Left renal cortex interstitium (tissue), 4 donors: ENCODE measurements around the gene TLDC2. TPM values are rescaled to one million over a fixed set of nuclear protein-coding genes. Genes with fewer than 3 reads are reported as not detected.
"Not testable (repeated sequence)": the region's sequence is repeated elsewhere in the genome, so short reads cannot be mapped to it uniquely, and the experiment has no call there.

ENCODE experiments used
- DNase-seq, 4 donors: peaks; one replicate each; pipeline ENCODE4 v3.0.0-alpha.2; 2013; ENCODE audit warnings: low read depth in 4 of 4, low spot score in 2 of 4, missing footprints in 1 of 4
- polyA plus RNA-seq, 4 donors: library from polyadenylated mRNA; unstranded; fragments of 120-200 nt; gene quantifications; one replicate each; pipeline ENCODE4 v1.2.1, GENCODE V29; 2013; ENCODE audit not compliant: insufficient read length in 4 of 4

TLDC2 gene
- polyA plus RNA-seq, 4 donors: 2.6 to 5.5 (median 3.2) TPM

DNA sequence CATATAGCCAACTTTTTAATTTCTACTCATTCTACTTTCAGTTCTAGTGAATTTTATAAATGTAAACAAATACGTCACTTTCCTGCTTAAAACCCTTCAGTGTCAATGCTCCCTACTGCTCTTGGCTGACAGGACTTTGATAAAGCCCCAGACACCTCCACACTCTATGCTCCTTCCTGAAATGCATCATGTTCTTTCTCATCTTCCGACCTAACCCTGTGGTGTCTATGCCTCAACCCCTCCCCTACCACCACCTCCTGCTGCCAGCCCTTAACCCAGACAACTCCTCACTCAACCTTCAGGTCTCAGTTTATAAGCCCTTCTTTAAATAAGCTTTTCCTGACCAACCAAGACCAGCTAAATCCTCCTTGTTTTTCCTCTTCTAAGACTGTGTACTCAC is 19.1 kb downstream of the TLDC2 start:
- no peak for DNase-seq

DNA sequence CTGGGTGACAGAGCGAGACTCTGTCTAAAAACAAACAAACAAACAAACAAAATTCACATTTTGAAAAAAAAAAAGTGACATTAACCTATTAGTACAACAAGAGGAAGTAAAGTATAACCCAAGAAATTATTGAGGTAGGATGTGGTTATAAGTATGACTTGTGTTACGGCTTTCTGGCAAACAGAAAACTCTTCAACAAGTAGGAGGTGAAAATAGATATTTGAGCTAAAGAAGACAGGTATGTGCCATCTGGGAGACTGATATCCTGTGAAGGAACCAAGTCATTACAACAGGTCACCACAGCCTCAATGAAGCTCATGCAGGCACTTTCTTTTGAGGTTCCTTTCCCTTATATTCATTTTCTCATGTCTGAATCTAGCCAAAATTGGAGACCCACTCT is 28.8 kb downstream of the TLDC2 start:
- DNase-seq: no peak

- not testable (repeated sequence) for DNase-seq
Measured at GRCh38 chr20:36905566-36905965, 29.6 kb downstream of the TLDC2 start.

- not testable (repeated sequence) for DNase-seq
Measured at GRCh38 chr20:36906086-36906485, 30.1 kb downstream of the TLDC2 start.

GRCh38 chr20:36908603-36909002 is 32.7 kb downstream of the TLDC2 start:
- DNase-seq: peak in 2 of 4 donors; percentile 35 to 39

GRCh38 chr20:36916199-36916598 is 40.3 kb downstream of the TLDC2 start:
- DNase-seq: no peak

DNA sequence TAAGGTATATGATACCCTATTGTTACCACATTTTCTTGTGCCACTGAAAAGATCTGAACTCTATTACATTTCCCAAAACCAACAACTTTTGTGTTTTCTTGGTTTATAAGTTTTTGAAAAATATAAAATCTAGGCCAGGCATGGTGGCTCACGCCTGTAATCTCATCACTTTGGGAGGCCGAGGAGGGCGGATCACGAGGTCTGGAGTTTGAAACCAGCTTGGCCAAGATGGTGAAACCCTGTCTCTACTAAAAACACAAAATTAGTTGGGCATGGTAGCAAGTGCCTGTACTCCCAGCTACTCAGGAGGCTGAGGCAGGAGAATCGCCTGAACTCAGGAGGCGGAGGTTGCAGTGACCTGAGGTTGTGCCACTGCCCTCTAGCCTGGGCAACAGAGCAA is 41.3 kb downstream of the TLDC2 start:
- DNase-seq: no peak

DNA sequence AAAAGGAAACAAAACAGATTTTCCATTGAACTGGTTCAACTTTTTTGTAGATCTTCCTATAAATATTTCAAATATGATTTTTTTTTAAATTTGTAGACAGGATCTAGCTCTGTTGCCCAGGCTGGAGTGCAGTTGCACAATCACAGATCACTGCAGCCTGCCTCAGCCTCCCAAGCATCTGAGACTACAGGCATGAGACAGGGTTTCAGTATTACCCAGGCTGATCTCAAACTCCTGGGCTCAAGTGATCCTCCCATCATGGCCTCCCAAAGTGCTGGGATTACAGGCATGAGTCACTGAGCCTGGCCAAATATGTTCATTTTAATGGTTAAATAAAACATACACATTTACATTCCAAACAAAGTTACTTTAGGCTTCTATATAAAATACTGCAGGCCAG is 42.0 kb downstream of the TLDC2 start:
- no peak for DNase-seq

DNA sequence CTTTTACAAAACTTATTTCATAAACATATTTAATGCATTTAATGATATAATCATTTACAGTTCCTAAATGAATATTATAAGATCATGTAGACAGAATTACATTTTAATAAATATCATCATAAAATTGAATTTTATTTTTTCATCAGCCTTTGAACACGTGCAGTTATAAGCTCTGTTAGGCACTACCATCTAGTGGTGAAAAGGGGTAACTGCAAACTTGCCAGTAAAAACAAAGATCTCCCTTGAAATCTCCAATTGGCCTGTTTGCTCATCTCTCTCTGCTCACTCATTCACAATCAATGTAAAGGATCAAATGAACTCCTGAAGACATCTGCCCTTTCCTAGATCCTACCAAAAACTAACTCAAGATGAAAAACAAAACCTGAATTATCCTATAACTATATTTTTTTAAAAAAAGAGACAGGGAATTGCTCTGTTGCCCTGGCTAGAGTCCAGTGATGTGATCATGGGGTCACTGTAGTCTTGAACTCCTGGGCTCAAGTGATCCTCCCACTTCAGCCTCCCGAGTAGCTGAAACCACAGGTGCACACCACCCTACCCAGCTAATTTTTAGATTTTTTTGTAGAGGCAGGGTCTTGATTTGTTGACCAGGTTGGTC is 43.9 kb downstream of the TLDC2 start:
- peak in 1 of 4 donors; percentile 45 for DNase-seq

DNA sequence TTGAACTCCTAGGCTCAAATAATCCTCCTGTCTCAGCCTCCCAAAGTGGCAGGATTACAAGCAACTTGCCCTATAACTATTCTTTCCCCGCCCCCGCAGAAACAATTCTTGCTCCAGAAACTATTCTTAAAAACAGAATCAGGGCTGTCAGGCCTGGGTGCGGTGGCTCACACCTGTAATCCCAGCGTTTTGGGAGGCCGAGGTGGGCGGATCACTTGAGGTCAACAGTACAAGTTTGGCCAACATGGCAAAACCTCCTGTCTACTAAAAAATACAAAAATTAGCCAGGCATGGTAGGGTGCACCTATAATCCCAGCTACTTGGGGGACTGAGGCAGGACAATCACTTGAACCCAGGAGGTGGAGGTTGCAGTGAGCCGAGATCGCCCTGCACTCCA is 44.4 kb downstream of the TLDC2 start:
- no peak for DNase-seq

DNA sequence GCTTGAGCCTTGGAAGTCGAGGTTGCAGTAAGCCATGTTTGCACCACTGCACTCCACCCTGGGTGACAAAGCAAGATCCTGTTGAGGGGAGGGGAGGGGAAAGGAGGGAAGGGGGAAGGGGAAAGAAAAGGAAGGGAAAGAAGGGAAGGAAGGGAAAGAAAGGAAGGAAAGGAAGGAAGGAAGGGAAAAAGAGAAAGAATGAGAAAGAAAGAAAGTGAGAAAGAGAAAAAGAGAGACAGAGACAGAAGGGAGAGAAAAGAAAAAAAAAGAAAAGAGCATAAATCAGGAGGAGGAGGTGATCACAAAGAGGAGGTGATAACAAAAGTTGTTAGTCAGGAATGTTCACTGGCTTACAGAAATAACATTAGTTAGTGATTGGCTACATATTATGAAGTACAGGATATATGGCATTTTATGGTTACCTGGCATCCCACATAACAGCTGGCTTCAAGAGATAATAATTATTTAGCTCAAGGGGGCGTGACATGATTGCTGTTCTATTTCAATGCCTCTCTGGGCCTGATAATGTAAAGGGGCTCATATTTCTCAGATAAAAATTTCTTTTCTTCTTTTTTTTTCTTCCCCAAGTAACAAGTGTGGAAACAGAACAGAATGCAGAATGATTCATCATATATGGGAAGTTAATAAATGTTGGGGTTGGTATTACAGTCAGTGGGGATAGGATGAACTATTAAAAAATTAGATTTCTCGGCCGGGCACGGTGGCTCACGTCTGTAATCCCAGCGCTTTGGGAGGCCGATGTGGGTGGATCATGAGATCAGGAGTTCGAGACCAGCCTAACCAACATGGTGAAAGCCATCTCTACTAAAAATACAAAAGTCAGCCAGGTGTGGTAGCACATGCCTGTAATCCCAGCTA is 48.5 kb downstream of the TLDC2 start:
- no peak for DNase-seq

GRCh38 chr20:36925234-36925633 is 49.3 kb downstream of the TLDC2 start:
- DNase-seq: no peak

DNA sequence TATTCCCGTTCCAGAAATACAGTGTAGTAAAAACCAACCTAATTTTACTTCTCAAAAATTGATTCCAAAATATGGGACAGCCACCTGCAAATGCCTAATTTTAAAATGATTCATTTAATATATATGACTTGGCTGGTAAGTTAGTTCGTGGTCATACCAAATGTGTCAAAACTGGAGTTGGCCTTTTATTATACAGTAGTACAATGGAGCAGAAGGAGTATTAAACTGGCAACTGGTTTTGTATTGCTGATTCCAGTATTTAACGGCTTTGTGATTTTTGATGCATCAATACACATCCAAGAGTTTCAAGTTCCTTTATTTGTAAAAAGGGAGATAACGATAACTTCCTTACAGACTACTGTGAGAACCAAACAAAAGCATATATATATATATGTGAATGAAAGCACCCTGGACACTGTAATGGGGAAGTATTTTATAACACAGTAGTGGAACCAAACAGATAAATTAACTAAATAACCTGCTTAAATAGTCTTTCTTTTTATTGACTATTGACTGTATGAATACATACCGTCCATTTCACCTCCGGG is 50.8 kb downstream of the TLDC2 start:
- DNase-seq: no peak

DNA sequence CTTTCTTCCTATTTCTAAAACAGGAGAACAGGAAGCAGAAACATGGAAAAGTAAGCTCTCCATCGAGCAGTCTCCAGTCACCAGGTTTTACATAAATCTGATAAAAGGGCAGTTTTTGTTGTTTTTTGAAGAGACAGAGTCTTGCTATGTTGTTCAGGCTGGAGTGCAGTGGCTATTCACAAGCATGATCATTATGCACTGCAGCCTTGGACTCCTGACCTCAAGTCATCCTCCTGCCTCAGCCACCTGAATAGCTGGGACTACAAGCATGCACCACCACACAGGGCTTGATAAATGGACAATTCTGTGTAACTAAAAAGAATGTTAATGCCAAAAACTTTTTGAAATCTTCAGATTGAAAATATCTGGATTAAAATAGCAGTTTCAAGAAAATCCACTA is 51.8 kb downstream of the TLDC2 start:
- DNase-seq: no peak

DNA sequence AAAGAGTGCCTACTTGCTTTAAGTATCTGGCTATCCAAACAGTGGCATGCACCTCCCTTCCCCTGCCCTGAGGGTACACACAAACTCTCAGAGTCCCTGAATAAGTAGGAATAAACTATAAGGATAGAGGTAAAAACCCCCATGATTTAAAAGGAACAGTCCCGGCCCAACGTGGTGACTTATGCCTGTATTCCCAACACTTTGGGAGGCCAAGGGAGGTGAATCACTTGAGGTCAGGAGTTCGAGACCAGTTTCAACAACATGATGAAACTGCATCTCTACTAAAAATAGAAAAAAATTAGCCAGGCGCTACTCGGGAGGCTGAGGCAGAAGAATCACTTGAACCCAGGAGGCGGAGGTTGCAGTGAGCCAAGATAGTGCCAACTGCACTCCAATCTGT is 53.4 kb downstream of the TLDC2 start:
- DNase-seq: no peak

DNA sequence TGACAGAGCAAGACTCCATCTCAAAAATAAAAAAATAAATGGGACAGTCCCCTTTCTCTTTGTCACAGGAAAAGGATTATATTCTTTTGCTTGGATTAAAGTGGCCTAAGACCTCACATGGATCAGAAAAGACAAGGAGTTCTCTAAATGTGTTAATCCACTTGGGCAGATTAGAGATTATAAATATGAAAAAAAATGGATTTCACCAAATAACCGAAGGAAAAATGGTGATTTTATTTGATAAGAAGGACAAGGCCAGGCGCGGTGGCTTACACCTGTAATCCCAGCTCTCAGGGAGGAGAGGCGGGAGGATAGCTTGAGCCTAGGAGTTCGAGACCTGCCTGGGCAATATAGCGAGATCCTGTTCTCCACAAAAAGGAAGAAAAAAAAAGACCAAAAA is 53.8 kb downstream of the TLDC2 start:
- DNase-seq: no peak

DNA sequence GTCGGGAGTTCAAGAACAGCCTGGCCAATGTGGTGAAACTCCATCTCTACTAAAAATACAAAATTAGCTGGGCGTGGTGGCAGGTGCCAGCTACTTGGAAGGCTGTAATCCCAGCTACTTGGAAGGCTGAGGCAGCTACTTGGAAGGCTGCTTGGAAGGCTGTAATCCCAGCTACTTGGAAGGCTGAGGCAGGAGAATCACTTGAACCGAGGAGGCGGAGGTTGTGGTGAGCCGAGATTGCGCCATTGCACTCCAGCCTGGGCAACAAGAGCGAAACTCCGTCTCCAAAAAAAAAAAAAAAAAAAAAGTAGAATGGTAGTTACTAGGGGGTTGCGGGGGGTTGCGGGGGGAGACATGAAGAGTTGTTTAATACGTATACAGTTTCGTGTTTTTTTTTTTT is 56.1 kb downstream of the TLDC2 start:
- DNase-seq: not testable (repeated sequence)

- DNase-seq: no peak
Measured at GRCh38 chr20:36932476-36933426, 56.8 kb downstream of the TLDC2 start.

DNA sequence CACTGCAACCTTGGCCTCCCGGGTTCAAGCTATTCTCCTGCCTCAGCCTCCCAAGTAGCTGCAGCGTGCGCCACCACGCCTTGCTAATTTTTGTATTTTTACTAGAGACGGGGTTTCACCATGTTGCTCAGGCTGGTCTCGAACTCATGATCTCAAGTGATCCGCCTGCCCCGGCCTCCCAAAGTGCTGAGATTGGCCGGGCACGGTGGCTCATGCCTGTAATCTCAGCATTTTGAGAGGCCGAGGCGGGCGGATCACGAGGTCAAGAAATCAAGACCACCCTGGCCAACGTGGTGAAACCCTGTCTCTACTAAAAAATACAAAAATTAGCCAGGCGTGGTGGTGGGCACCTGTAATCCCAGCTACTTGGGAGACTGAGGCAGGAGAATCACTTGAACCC is 57.6 kb downstream of the TLDC2 start:
- DNase-seq: not testable (repeated sequence)

DNA sequence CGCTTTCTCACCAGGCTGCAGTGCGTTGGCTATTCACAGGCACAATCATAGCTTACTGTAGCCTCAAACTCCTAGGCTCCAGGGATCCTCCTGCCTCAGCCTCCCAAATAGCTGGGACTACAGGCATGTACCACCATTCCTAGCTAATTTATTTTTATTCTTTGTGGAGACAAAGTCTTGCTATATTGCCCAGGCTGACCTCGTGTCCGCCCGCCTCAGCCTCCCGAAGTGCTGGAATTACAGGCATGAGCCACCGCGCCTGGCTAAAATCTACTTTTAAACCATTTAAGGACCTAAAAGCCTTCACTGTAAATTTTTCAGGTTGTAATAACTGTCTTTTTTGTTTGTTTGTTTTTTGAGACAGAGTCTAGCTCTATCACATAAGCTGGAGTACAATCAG is 60.4 kb downstream of the TLDC2 start:
- DNase-seq: no peak
